ENCODE data around the gene SOAT2.
"Not testable (repeated sequence)": the region's sequence is repeated elsewhere in the genome, so short reads cannot be mapped to it uniquely, and the experiment has no call there.

The SOAT2 gene

GRCh38 chr12:53090105-53090504 lies 13.2 kb upstream of the SOAT2 start:
- DNase-seq = no peak

- DNase-seq = no peak
Observed at GRCh38 chr12:53090554-53090953, 12.7 kb upstream of the SOAT2 start.

- DNase-seq = no peak
Observed at GRCh38 chr12:53091756-53092155, 11.5 kb upstream of the SOAT2 start.

GRCh38 chr12:53093777-53094393 lies 9.4 kb upstream of the SOAT2 start:
- no peak for DNase-seq

GRCh38 chr12:53094394-53094787 lies 8.9 kb upstream of the SOAT2 start:
- no peak for DNase-seq

- not testable (repeated sequence) for DNase-seq
Observed at GRCh38 chr12:53094796-53095595, 8.3 kb upstream of the SOAT2 start.

- not testable (repeated sequence) for DNase-seq
Observed at GRCh38 chr12:53095596-53095895, 7.7 kb upstream of the SOAT2 start.

- no peak for DNase-seq
Observed at GRCh38 chr12:53096089-53096741, 7.1 kb upstream of the SOAT2 start.

- DNase-seq = no peak
Observed at GRCh38 chr12:53096759-53097158, 6.5 kb upstream of the SOAT2 start.

- no peak for DNase-seq
Observed at GRCh38 chr12:53097207-53097563, 6.1 kb upstream of the SOAT2 start.

GRCh38 chr12:53097564-53098353 lies 5.5 kb upstream of the SOAT2 start, which contains the start of gene IGFBP6:
IGFBP6 (plus strand) TSS chr12:53097667; CDS start chr12:53097718, 51 bp downstream.
- peak; percentile 17 for DNase-seq

- DNase-seq = no peak
Observed at GRCh38 chr12:53098354-53098981, 4.8 kb upstream of the SOAT2 start.

GRCh38 chr12:53099071-53099882 lies 4.0 kb upstream of the SOAT2 start:
- DNase-seq = peak; percentile 47

- no peak for DNase-seq
Observed at GRCh38 chr12:53100466-53101151, 2.7 kb upstream of the SOAT2 start.

- DNase-seq = no peak
Observed at GRCh38 chr12:53101266-53101665, 2.0 kb upstream of the SOAT2 start.

GRCh38 chr12:53101931-53102781 lies 1.1 kb upstream of the SOAT2 start:
- DNase-seq = no peak

GRCh38 chr12:53103860-53104305 lies 597 bp downstream of the SOAT2 start:
- no peak for DNase-seq

- no peak for DNase-seq
Observed at GRCh38 chr12:53105256-53105655, 2.0 kb downstream of the SOAT2 start.

GRCh38 chr12:53105712-53106439 lies 2.6 kb downstream of the SOAT2 start:
- no peak for DNase-seq

GRCh38 chr12:53107122-53107521 lies 3.8 kb downstream of the SOAT2 start:
- no peak for DNase-seq

All from NCI-H1417 treated with DMSO at 0.1 percent for 48 hours (cell line).